GM18873 (cell line): ENCODE data around the gene SRGAP3.
A peak's percentile ranks its signal among the peaks of the same experiment; 100 is the strongest.

Experiments
- ATAC-seq: cut with Tn5 transposase; IDR thresholded peaks from one replicate; pipeline ENCODE4 v1.9.1; 2021; ENCODE audit warnings: mild to moderate bottlenecking, moderate library complexity, moderate number of reproducible peaks; ENCODE audit not compliant: unreplicated experiment, low FRiP score

The SRGAP3 gene

GRCh38 chr3:9153904-9154619 lies 95.4 kb downstream of the SRGAP3 start:
- no peak for ATAC-seq

GRCh38 chr3:9151240-9151639 lies 98.2 kb downstream of the SRGAP3 start:
- no peak for ATAC-seq

GRCh38 chr3:9149566-9149965 lies 99.9 kb downstream of the SRGAP3 start:
- ATAC-seq = no peak

- no peak for ATAC-seq
These were observed 101.6 kb downstream of the SRGAP3 start for GRCh38 chr3:9147896-9148266.

- ATAC-seq = peak; percentile 58
These were observed 102.1 kb downstream of the SRGAP3 start for GRCh38 chr3:9147215-9147895.

- ATAC-seq = peak; percentile 54
These were observed 102.9 kb downstream of the SRGAP3 start for GRCh38 chr3:9146367-9147071.

- no peak for ATAC-seq
These were observed 106.3 kb downstream of the SRGAP3 start for GRCh38 chr3:9143184-9143583.

- ATAC-seq = no peak
These were observed 107.1 kb downstream of the SRGAP3 start for GRCh38 chr3:9142362-9142761.

- no peak for ATAC-seq
These were observed 107.5 kb downstream of the SRGAP3 start for GRCh38 chr3:9141928-9142289.

- ATAC-seq = no peak
These were observed 110.1 kb downstream of the SRGAP3 start for GRCh38 chr3:9139366-9139765.

- ATAC-seq = no peak
These were observed 111.8 kb downstream of the SRGAP3 start for GRCh38 chr3:9137676-9138075.

GRCh38 chr3:9136746-9137465 lies 112.5 kb downstream of the SRGAP3 start:
- no peak for ATAC-seq

GRCh38 chr3:9135930-9136525 lies 113.4 kb downstream of the SRGAP3 start:
- no peak for ATAC-seq

- no peak for ATAC-seq
These were observed 113.9 kb downstream of the SRGAP3 start for GRCh38 chr3:9135526-9135925.

- ATAC-seq = no peak
These were observed 115.8 kb downstream of the SRGAP3 start for GRCh38 chr3:9133656-9134055.

- no peak for ATAC-seq
These were observed 118.8 kb downstream of the SRGAP3 start for GRCh38 chr3:9130345-9131305.

- no peak for ATAC-seq
These were observed 120.1 kb downstream of the SRGAP3 start for GRCh38 chr3:9129365-9129764.

GRCh38 chr3:9125278-9125951 lies 124.0 kb downstream of the SRGAP3 start:
- ATAC-seq = no peak

- ATAC-seq = no peak
These were observed 124.7 kb downstream of the SRGAP3 start for GRCh38 chr3:9124730-9125129.
